NCI-H187 treated with DMSO at 0.1 percent for 48 hours (cell line): ENCODE results near the gene CRACR2B.

ENCODE experiments used
- DNase-seq: peaks from one replicate; lab custom pipeline; 2025; lab: John Stamatoyannopoulos, UW

The CRACR2B gene

GRCh38 chr11:827146-827896, 398 bp upstream of the CRACR2B start:
- DNase-seq: no peak

DNA sequence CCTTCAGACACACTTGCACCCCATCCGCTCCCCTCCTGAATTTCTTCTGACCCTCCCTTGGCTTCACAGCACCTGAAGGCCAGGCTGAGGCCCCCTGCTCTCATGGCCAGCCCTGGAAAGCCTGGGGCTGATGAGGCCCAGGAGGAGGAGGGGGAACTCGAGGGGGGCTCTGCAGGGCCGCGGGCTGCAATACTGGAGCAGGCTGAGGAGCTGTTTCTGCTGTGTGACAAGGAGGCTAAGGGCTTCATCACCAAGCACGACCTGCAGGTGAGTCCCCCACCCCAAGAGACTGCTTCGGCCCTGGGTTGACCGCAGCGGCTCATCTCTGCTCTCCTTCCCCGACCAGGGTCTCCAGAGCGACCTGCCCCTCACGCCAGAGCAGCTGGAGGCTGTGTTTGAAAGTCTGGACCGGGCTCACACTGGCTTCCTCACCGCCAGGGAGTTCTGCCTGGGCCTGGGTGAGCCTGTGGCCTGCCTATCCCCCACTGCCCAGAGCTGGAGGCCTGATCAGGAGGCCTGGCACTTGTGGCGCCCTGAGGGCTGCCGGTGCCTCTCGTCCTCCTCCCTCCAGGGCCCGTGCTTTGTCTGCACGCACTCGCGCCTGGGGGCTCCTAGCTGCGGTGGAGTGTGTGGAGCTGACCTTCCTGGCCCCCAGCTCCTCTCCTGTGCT, 922 bp downstream of the CRACR2B start:
- no peak for DNase-seq

DNA sequence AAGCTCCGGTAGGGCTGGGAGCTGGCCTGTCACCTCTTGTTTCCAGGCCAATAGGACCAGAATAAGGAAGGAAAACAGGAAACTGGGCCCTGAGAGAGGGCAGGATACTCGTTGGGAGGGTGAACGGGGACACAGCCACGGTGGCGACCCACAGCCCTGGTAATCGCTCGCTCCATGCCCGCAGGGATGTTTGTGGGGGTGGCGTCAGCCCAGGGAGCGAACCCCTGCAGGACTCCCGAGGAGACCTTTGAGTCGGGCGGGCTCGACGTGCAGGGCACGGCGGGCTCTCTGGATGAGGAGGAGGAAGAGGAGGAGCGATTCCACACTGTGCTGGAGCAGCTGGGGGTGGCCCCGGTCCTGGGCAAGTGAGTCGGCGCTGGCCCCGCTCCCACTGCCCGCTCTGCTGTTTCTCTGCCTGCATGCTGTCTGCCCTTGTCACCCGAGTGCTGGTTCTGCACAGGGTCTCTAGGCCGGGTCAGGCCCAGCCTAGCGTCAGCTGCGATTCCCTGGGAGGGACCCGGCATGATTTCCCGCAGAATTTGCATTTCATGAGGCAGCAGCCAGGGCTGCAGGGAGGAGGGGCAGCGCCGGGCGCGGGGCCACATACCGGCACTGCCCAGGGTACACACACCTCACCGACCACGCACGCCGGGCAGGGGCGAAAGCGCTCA, 1.6 kb downstream of the CRACR2B start:
- no peak for DNase-seq

GRCh38 chr11:829847-830294, 2.2 kb downstream of the CRACR2B start:
- DNase-seq: no peak

- peak; percentile 64 for DNase-seq
Observed at GRCh38 chr11:830295-831117, 2.8 kb downstream of the CRACR2B start.

GRCh38 chr11:831118-831864, 3.6 kb downstream of the CRACR2B start:
- no peak for DNase-seq

DNA sequence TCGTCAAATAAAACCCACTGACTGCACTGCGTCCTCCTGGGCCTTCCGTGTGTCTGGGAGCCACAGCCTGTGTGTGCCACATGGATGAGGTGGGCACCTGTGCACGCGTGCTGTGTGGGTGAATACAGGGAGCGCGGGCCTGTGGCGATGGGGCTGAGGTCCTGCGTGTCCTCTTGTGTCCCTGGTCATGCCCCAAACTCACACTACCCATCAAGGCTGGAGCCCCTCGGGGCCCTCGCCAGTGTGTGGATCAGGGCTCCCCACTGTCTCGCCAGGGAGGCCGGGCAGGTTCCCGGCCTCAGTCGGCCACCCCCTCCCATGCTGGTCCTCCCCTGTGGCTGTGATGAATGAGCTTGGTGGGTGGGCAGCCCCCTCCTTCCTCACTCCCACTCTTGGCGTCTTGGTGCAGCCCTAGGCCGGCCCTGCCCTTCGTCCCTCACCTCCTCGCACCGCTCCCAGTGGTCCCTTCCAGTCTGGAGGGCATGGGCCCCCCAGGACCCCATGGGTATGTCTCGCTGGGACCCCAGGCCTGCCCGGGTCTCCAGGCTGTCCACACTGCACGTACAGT, 4.3 kb downstream of the CRACR2B start:
- DNase-seq: no peak

- no peak for DNase-seq
Observed at GRCh38 chr11:832529-833113, 4.9 kb downstream of the CRACR2B start, which contains the start of gene CD151. Gene CD151 (plus strand): TSS chr11:832952. CDS start chr11:836070, 3,118 bp downstream.

DNA sequence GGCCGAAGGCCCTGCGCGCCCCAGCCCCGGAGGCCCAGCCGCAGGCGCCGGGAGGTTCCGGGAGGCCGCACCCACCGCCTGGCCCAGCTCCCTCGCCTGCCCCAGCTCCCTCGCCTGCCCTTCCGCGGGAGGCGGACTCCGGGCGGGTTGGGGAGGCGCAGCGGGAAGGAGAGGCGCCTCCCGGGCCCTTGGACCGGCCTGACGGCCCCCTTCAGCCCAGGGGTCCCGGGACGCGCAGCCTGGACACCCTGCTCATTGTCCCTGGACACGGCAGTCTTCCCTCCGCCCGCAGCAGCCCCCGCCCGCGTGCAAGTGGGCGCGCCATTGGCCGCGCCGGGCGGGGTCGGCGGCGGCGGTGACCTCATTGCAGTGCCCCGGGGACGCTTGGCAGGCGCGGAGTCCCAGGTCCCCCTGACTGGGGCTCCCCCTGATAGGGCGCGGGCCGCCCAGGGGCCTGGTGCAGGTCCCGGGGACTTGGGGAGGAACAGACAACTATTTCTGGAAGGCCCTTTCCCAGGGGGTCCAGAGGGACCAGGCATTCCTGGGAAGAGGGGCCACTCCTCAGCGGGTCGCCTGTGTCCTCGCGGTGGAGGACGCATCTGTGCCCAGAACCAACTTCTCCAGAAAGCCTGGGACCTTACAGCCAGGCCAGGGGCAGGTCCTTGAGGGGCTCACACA, 5.5 kb downstream of the CRACR2B start:
- no peak for DNase-seq

- DNase-seq: no peak
Observed at GRCh38 chr11:833849-834311, 6.2 kb downstream of the CRACR2B start.

DNA sequence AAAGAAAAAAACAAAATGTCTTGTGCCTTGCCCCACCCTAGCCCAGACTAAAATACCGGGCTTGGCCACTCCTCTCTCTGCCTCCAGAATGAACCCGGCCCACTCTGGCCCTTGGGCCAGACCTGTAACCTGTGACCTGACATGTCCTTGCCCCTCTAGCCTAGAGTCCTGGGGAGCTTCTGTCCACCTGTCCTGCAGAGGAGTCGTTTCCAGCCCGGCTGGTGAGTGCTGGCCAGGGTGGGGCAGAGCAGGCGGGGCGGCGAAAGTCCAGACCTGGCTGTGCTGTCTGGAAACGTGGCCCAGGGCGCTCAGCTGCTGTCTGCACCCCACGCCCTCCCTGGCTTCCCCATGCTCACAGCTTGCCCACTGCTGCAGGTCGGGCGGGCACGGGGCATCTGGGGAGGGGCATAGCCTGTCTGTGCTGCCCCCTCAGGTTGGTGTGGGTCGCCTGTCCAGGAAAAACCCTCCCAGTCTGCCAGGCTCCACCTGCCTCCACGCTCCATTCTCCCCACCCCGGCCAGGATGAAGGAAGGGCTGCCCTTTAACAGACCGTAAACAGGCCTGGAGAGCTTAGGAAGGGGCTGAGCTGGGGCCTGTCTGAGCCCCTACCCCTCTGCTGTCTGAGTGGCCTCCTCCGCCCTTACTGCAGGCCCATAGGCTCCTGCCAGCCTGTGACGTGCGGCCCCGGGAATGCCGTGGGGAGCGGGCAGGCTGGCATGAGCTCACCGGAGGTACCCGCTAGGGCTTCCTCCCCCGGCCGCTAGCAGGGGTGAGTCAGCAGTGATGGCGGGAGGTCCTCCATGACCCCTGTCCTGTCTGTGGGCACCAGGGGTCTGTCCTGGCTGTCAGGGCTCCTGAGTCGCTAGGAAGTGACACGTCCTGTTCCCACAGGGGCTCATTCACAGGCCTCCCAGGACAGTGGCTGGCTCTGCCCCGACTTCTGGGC, 6.9 kb downstream of the CRACR2B start:
- DNase-seq: no peak

DNA sequence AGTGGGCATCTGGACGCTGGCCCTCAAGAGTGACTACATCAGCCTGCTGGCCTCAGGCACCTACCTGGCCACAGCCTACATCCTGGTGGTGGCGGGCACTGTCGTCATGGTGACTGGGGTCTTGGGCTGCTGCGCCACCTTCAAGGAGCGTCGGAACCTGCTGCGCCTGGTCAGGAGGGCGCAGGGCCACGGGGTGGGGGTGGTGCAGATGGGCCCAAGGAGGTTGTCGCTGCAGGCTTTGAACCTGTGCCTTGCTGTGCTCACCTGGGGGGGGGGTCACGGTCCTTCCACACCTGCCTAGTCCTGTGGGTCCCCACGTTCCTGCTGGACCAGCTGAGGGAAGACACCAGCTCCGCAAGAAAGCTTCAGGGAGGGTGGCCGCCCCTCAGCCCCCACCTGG, 8.6 kb downstream of the CRACR2B start:
- no peak for DNase-seq

DNA sequence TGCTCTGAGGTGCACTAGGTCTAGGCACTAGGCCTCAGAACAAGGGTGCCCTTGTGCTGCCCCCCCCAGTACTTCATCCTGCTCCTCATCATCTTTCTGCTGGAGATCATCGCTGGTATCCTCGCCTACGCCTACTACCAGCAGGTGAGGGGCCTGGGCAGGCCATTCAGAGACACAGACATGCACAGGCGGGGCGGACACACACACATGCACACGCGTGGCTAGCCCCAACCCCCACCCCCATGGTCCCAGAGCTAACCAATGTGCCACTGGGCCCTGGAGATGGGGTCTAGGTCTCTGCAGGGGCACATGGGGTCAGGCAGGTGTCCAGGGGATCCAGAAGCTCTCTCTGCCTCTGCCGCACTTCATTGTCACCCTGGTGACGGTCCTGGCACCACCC, 9.0 kb downstream of the CRACR2B start:
- DNase-seq: no peak

- no peak for DNase-seq
Observed at GRCh38 chr11:837189-837989, 9.7 kb downstream of the CRACR2B start.

DNA sequence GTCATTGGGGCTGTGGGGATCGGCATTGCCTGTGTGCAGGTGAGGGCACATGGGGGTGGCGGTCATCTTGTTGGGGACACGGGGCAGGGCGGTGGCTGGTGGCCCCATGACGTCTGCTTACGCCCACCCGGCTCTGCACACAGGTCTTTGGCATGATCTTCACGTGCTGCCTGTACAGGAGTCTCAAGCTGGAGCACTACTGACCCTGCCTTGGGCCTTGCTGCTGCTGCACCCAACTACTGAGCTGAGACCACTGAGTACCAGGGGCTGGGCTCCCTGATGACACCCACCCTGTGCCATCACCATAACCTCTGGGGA, 10.2 kb downstream of the CRACR2B start:
- DNase-seq: no peak

DNA sequence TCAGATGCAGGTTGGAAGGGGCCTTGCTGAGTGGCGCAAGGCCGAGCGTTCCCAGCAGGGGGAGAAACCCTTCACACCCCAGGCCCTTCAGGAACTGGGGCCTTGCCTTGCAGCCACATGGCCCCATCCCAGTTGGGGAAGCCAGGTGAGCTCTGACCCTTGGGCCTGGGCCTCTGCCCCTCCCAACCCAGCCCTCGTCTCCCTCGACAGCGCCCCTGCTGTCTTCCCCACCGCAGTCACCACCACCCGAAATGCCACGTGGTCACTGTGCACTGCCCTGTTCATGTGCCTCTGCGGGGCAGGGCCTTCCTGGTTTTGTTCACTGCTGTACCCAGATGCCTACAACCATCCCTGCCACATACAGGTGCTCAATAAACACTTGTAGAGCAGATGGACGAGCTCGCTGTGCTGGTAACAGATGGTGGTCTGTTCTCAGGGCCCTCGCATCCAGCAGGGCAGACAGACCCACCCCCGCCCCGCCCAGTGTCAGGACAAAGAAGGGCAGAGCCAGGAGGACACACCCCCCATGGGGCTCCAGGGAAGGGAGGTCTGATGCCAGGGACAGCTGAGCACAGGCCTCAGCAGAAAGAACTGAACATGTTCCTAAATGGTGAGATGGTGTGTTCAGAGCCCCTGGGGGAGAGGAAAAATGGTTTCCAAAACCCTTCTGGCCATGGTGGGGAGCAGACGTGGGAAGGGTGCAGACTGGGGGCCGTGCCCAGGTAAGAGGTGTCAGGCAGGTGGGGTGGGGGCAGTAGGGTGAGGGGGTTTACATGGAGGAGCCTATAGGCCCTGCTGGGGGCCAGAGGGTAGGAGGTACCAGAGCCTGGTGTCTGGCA, 10.9 kb downstream of the CRACR2B start:
- no peak for DNase-seq

- no peak for DNase-seq
Observed at GRCh38 chr11:839280-839623, 11.5 kb downstream of the CRACR2B start.
